ENCODE results near the gene IL15.

Gene IL15

GRCh38 chr4:141705747-141706377 lies 69.5 kb downstream of the IL15 start:
- no peak overlapping the region for H3K9ac ChIP-seq (ENCODE audit: low read length)
- H3K27me3 ChIP-seq (ENCODE audit: control insufficient read depth, insufficient read depth, low read length), result no peaks in the 10 kb centered on the region
- no peak overlapping the region for H3K4me3 ChIP-seq (ENCODE audit: low read length)
- H3K9me3 ChIP-seq (ENCODE audit: control insufficient read depth, low read depth, low read length), result no peaks in the 10 kb centered on the region
- no peak overlapping the region for H3K27ac ChIP-seq (ENCODE audit: low read length)
- no peaks in the 10 kb centered on the region for H3K36me3 ChIP-seq (ENCODE audit: control insufficient read depth, low read depth, low read length)
- H3K4me1 ChIP-seq (ENCODE audit: control insufficient read depth, low read depth, low read length), result no peaks in the 10 kb centered on the region

- H3K4me1 ChIP-seq (ENCODE audit: control insufficient read depth, low read depth, low read length), result no peaks in the 10 kb centered on the region
- H3K4me3 ChIP-seq (ENCODE audit: low read length), result no peak overlapping the region
- no peaks in the 10 kb centered on the region for H3K36me3 ChIP-seq (ENCODE audit: control insufficient read depth, low read depth, low read length)
- no peaks in the 10 kb centered on the region for H3K9me3 ChIP-seq (ENCODE audit: control insufficient read depth, low read depth, low read length)
- no peaks in the 10 kb centered on the region for H3K27me3 ChIP-seq (ENCODE audit: control insufficient read depth, insufficient read depth, low read length)
- no peak overlapping the region for H3K9ac ChIP-seq (ENCODE audit: low read length)
- no peak overlapping the region for H3K27ac ChIP-seq (ENCODE audit: low read length)
Observed at GRCh38 chr4:141706445-141706844, 70.1 kb downstream of the IL15 start.

- no peaks in the 10 kb centered on the region for H3K9me3 ChIP-seq (ENCODE audit: control insufficient read depth, low read depth, low read length)
- no peaks in the 10 kb centered on the region for H3K27me3 ChIP-seq (ENCODE audit: control insufficient read depth, insufficient read depth, low read length)
- H3K4me3 ChIP-seq (ENCODE audit: low read length), result no peak overlapping the region
- H3K36me3 ChIP-seq (ENCODE audit: control insufficient read depth, low read depth, low read length), result no peaks in the 10 kb centered on the region
- H3K9ac ChIP-seq (ENCODE audit: low read length), result no peak overlapping the region
- H3K4me1 ChIP-seq (ENCODE audit: control insufficient read depth, low read depth, low read length), result no peaks in the 10 kb centered on the region
- H3K27ac ChIP-seq (ENCODE audit: low read length), result no peak overlapping the region
Observed at GRCh38 chr4:141711211-141711610, 74.8 kb downstream of the IL15 start.

- Histone ChIP-seq H3K27ac (ENCODE audit: low read length) (no peak overlapping the region), H3K4me1 (ENCODE audit: control insufficient read depth, low read depth, low read length) (no peaks in the 10 kb centered on the region), H3K27me3 (ENCODE audit: control insufficient read depth, insufficient read depth, low read length) (no peaks in the 10 kb centered on the region), H3K4me3 (ENCODE audit: low read length) (no peak overlapping the region), H3K36me3 (ENCODE audit: control insufficient read depth, low read depth, low read length) (no peaks in the 10 kb centered on the region), H3K9ac (ENCODE audit: low read length) (no peak overlapping the region), H3K9me3 (ENCODE audit: control insufficient read depth, low read depth, low read length) (no peaks in the 10 kb centered on the region)
Observed at GRCh38 chr4:141713185-141713584, 76.8 kb downstream of the IL15 start.

GRCh38 chr4:141713771-141714445 lies 77.5 kb downstream of the IL15 start:
- H3K9me3 ChIP-seq (ENCODE audit: control insufficient read depth, low read depth, low read length), result no peaks in the 10 kb centered on the region
- H3K36me3 ChIP-seq (ENCODE audit: control insufficient read depth, low read depth, low read length), result no peaks in the 10 kb centered on the region
- no peaks in the 10 kb centered on the region for H3K27me3 ChIP-seq (ENCODE audit: control insufficient read depth, insufficient read depth, low read length)
- H3K4me3 ChIP-seq (ENCODE audit: low read length), result no peak overlapping the region
- H3K27ac ChIP-seq (ENCODE audit: low read length), result no peak overlapping the region
- no peaks in the 10 kb centered on the region for H3K4me1 ChIP-seq (ENCODE audit: control insufficient read depth, low read depth, low read length)
- no peak overlapping the region for H3K9ac ChIP-seq (ENCODE audit: low read length)

- Histone ChIP-seq H3K27me3 (ENCODE audit: control insufficient read depth, insufficient read depth, low read length) (no peaks in the 10 kb centered on the region), H3K9ac (ENCODE audit: low read length) (no peak overlapping the region), H3K4me1 (ENCODE audit: control insufficient read depth, low read depth, low read length) (no peaks in the 10 kb centered on the region), H3K27ac (ENCODE audit: low read length) (no peak overlapping the region), H3K9me3 (ENCODE audit: control insufficient read depth, low read depth, low read length) (no peaks in the 10 kb centered on the region), H3K36me3 (ENCODE audit: control insufficient read depth, low read depth, low read length) (no peaks in the 10 kb centered on the region), H3K4me3 (ENCODE audit: low read length) (no peak overlapping the region)
Observed at GRCh38 chr4:141719585-141719984, 83.2 kb downstream of the IL15 start.

GRCh38 chr4:141721174-141721573 lies 84.8 kb downstream of the IL15 start:
- no peaks in the 10 kb centered on the region for H3K4me1 ChIP-seq (ENCODE audit: control insufficient read depth, low read depth, low read length)
- no peaks in the 10 kb centered on the region for H3K27me3 ChIP-seq (ENCODE audit: control insufficient read depth, insufficient read depth, low read length)
- H3K36me3 ChIP-seq (ENCODE audit: control insufficient read depth, low read depth, low read length), result no peaks in the 10 kb centered on the region
- no peak overlapping the region for H3K4me3 ChIP-seq (ENCODE audit: low read length)
- H3K9me3 ChIP-seq (ENCODE audit: control insufficient read depth, low read depth, low read length), result no peaks in the 10 kb centered on the region
- H3K9ac ChIP-seq (ENCODE audit: low read length), result no peak overlapping the region
- H3K27ac ChIP-seq (ENCODE audit: low read length), result no peak overlapping the region

- H3K27me3 ChIP-seq (ENCODE audit: control insufficient read depth, insufficient read depth, low read length), result no peaks in the 10 kb centered on the region
- H3K4me1 ChIP-seq (ENCODE audit: control insufficient read depth, low read depth, low read length), result no peaks in the 10 kb centered on the region
- no peak overlapping the region for H3K9ac ChIP-seq (ENCODE audit: low read length)
- no peak overlapping the region for H3K4me3 ChIP-seq (ENCODE audit: low read length)
- no peaks in the 10 kb centered on the region for H3K36me3 ChIP-seq (ENCODE audit: control insufficient read depth, low read depth, low read length)
- H3K9me3 ChIP-seq (ENCODE audit: control insufficient read depth, low read depth, low read length), result no peaks in the 10 kb centered on the region
- H3K27ac ChIP-seq (ENCODE audit: low read length), result no peak overlapping the region
Observed at GRCh38 chr4:141724646-141725045, 88.3 kb downstream of the IL15 start.

GRCh38 chr4:141727420-141727819 lies 91.0 kb downstream of the IL15 start:
- H3K27me3 ChIP-seq (ENCODE audit: control insufficient read depth, insufficient read depth, low read length), result no peaks in the 10 kb centered on the region
- H3K9ac ChIP-seq (ENCODE audit: low read length), result no peak overlapping the region
- no peaks in the 10 kb centered on the region for H3K9me3 ChIP-seq (ENCODE audit: control insufficient read depth, low read depth, low read length)
- no peak overlapping the region for H3K4me3 ChIP-seq (ENCODE audit: low read length)
- no peaks in the 10 kb centered on the region for H3K4me1 ChIP-seq (ENCODE audit: control insufficient read depth, low read depth, low read length)
- H3K27ac ChIP-seq (ENCODE audit: low read length), result no peak overlapping the region
- no peaks in the 10 kb centered on the region for H3K36me3 ChIP-seq (ENCODE audit: control insufficient read depth, low read depth, low read length)

- Histone ChIP-seq H3K27me3 (ENCODE audit: control insufficient read depth, insufficient read depth, low read length) (no peaks in the 10 kb centered on the region), H3K9me3 (ENCODE audit: control insufficient read depth, low read depth, low read length) (no peaks in the 10 kb centered on the region), H3K9ac (ENCODE audit: low read length) (no peak overlapping the region), H3K36me3 (ENCODE audit: control insufficient read depth, low read depth, low read length) (no peaks in the 10 kb centered on the region), H3K4me1 (ENCODE audit: control insufficient read depth, low read depth, low read length) (no peaks in the 10 kb centered on the region), H3K4me3 (ENCODE audit: low read length) (no peak overlapping the region), H3K27ac (ENCODE audit: low read length) (no peak overlapping the region)
Observed at GRCh38 chr4:141730805-141731204, 94.4 kb downstream of the IL15 start.

- Histone ChIP-seq H3K9me3 (ENCODE audit: control insufficient read depth, low read depth, low read length) (no peaks in the 10 kb centered on the region), H3K9ac (ENCODE audit: low read length) (no peak overlapping the region), H3K4me3 (ENCODE audit: low read length) (no peak overlapping the region), H3K27me3 (ENCODE audit: control insufficient read depth, insufficient read depth, low read length) (no peaks in the 10 kb centered on the region), H3K36me3 (ENCODE audit: control insufficient read depth, low read depth, low read length) (no peaks in the 10 kb centered on the region), H3K4me1 (ENCODE audit: control insufficient read depth, low read depth, low read length) (no peaks in the 10 kb centered on the region), H3K27ac (ENCODE audit: low read length) (no peak overlapping the region)
Observed at GRCh38 chr4:141731481-141731880, 95.1 kb downstream of the IL15 start.

GRCh38 chr4:141739636-141740035 lies 103.3 kb downstream of the IL15 start:
- H3K36me3 ChIP-seq (ENCODE audit: control insufficient read depth, low read depth, low read length), result no peaks in the 10 kb centered on the region
- H3K4me1 ChIP-seq (ENCODE audit: control insufficient read depth, low read depth, low read length), result peaks cover 5% of the 10 kb centered on the region
- H3K4me3 ChIP-seq (ENCODE audit: low read length), result no peak overlapping the region
- no peaks in the 10 kb centered on the region for H3K9me3 ChIP-seq (ENCODE audit: control insufficient read depth, low read depth, low read length)
- no peaks in the 10 kb centered on the region for H3K27me3 ChIP-seq (ENCODE audit: control insufficient read depth, insufficient read depth, low read length)
- H3K27ac ChIP-seq (ENCODE audit: low read length), result no peak overlapping the region
- no peak overlapping the region for H3K9ac ChIP-seq (ENCODE audit: low read length)
